HG03280 (cell line): Measurements from ENCODE around the gene ASTL.

Experiments used
- ATAC-seq: cut with Tn5 transposase; IDR thresholded peaks from one replicate; pipeline ENCODE4 v1.9.1; 2021; ENCODE audit warnings: mild to moderate bottlenecking, moderate library complexity; ENCODE audit not compliant: unreplicated experiment

Gene ASTL

GRCh38 chr2:96114546-96114902 lies 23.8 kb downstream of the ASTL start:
- no peak for ATAC-seq

- ATAC-seq, result no peak
These were observed 24.4 kb downstream of the ASTL start for GRCh38 chr2:96113951-96114350.

- no peak for ATAC-seq
These were observed 25.0 kb downstream of the ASTL start for GRCh38 chr2:96113367-96113677.

- no peak for ATAC-seq
These were observed 25.6 kb downstream of the ASTL start for GRCh38 chr2:96112501-96113366.

GRCh38 chr2:96111823-96112500 lies 26.3 kb downstream of the ASTL start:
- ATAC-seq, result no peak

GRCh38 chr2:96111257-96111640 lies 27.1 kb downstream of the ASTL start:
- ATAC-seq, result no peak

GRCh38 chr2:96110621-96111256 lies 27.6 kb downstream of the ASTL start:
- no peak for ATAC-seq

- no peak for ATAC-seq
These were observed 28.3 kb downstream of the ASTL start for GRCh38 chr2:96109931-96110511.

GRCh38 chr2:96109361-96109680 lies 29.0 kb downstream of the ASTL start:
- ATAC-seq, result no peak

- no peak for ATAC-seq
These were observed 29.6 kb downstream of the ASTL start for GRCh38 chr2:96108541-96109360.

GRCh38 chr2:96108151-96108540 lies 30.2 kb downstream of the ASTL start:
- ATAC-seq, result no peak

- no peak for ATAC-seq
These were observed 30.6 kb downstream of the ASTL start for GRCh38 chr2:96107708-96108065.

GRCh38 chr2:96106991-96107707 lies 31.2 kb downstream of the ASTL start:
- ATAC-seq, result no peak

- no peak for ATAC-seq
These were observed 32.1 kb downstream of the ASTL start for GRCh38 chr2:96105994-96106715.

- no peak for ATAC-seq
These were observed 33.0 kb downstream of the ASTL start for GRCh38 chr2:96105152-96105915.

GRCh38 chr2:96104487-96104861 lies 33.8 kb downstream of the ASTL start:
- ATAC-seq, result no peak

GRCh38 chr2:96103761-96104486 lies 34.4 kb downstream of the ASTL start:
- no peak for ATAC-seq

- ATAC-seq, result no peak
These were observed 35.1 kb downstream of the ASTL start for GRCh38 chr2:96103187-96103601.
